Kidney epithelial cell (primary cell): ENCODE data around the gene LGALSL. TPM values are rescaled to one million over a fixed set of nuclear protein-coding genes. Genes with fewer than 3 reads are reported as not detected.

Experiments
- DNase-seq: peaks from one replicate; pipeline ENCODE4 v3.0.0-alpha.2; 2010; ENCODE audit warnings: low read depth
- H3K27me3 ChIP-seq: 2 replicates; pipeline ENCODE4 v1.6.0; 2011; ENCODE audit warnings: low read length; ENCODE audit not compliant: control insufficient read depth, insufficient read depth
- H3K36me3 ChIP-seq: 2 replicates; pipeline ENCODE4 v1.5.1; 2011; ENCODE audit warnings: low read length; ENCODE audit not compliant: control insufficient read depth, insufficient read depth
- H3K4me3 ChIP-seq: 2 replicates; pipeline ENCODE4 v1.5.1; 2011; ENCODE audit warnings: low read depth, mild to moderate bottlenecking, control low read depth, low read length
- total RNA-seq: library from RNA; depleted of rRNA; stranded (reverse); fragments of >200 nt; gene quantifications from 2 replicates; pipeline ENCODE4 v1.2.3, GENCODE V29; 2015
- TF ChIP-seq, protein P1 (sequence below): IDR thresholded peaks from 2 replicates; pipeline ENCODE4 v1.5.1; 2011; ENCODE audit warnings: mild to moderate bottlenecking, moderate library complexity, low read length, control low read depth, inconsistent platforms; ENCODE audit not compliant: insufficient read depth, poor library complexity, severe bottlenecking

The LGALSL gene
- total RNA-seq, result 9.9 and 15.9 TPM in 2 replicates

GRCh38 chr2:64453770-64454385 is at the start of gene LGALSL:
Gene LGALSL (plus strand): TSS chr2:64454162. CDS start chr2:64454546, 384 bp downstream.
- H3K4me3 ChIP-seq, result peak within 1 kb of the TSS; percentile 78
- H3K27me3 ChIP-seq, result no peaks in the 10 kb centered on the region
- TF ChIP-seq, protein P1, sequence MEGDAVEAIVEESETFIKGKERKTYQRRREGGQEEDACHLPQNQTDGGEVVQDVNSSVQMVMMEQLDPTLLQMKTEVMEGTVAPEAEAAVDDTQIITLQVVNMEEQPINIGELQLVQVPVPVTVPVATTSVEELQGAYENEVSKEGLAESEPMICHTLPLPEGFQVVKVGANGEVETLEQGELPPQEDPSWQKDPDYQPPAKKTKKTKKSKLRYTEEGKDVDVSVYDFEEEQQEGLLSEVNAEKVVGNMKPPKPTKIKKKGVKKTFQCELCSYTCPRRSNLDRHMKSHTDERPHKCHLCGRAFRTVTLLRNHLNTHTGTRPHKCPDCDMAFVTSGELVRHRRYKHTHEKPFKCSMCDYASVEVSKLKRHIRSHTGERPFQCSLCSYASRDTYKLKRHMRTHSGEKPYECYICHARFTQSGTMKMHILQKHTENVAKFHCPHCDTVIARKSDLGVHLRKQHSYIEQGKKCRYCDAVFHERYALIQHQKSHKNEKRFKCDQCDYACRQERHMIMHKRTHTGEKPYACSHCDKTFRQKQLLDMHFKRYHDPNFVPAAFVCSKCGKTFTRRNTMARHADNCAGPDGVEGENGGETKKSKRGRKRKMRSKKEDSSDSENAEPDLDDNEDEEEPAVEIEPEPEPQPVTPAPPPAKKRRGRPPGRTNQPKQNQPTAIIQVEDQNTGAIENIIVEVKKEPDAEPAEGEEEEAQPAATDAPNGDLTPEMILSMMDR, result no peak
- H3K36me3 ChIP-seq, result no peaks in the 10 kb centered on the region
- DNase-seq, result peak; percentile 7

DNA sequence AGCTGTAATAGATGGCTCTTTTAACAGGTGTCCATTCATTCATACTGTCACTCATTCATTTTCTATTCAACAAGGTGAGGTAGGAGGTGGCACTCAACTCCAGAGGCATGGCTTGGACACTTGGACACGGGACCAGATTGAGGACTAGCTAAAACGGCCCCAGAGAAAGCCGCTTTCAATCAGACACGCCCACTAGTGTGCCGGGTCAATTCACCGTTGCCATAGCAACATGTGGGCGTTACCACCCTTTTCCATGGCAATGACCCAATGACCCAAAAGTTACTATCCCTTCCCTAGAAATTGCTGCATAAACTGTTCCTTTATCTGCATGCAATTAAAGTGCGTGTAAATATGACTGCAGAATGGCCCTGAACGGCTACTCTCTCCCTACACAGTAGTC is 49.2 kb upstream of the LGALSL start:
- Histone ChIP-seq H3K4me3 (no peak overlapping the region), H3K36me3 (no peaks in the 10 kb centered on the region), H3K27me3 (no peaks in the 10 kb centered on the region)
- no peak for DNase-seq
- TF ChIP-seq, protein P1, result no peak

- TF ChIP-seq, protein P1, result no peak
- no peak overlapping the region for H3K4me3 ChIP-seq
- H3K36me3 ChIP-seq, result no peaks in the 10 kb centered on the region
- peaks cover under 1% of the 10 kb centered on the region for H3K27me3 ChIP-seq
- peak; percentile 49 for DNase-seq
Measured at GRCh38 chr2:64405581-64406406, 48.2 kb upstream of the LGALSL start.

- H3K27me3 ChIP-seq, result peaks cover 5% of the 10 kb centered on the region
- no peak for DNase-seq
- H3K4me3 ChIP-seq, result no peak overlapping the region
- TF ChIP-seq, protein P1, result no peak
- no peaks in the 10 kb centered on the region for H3K36me3 ChIP-seq
Measured at GRCh38 chr2:64406407-64406774, 47.6 kb upstream of the LGALSL start.

GRCh38 chr2:64408031-64408430 is 45.9 kb upstream of the LGALSL start:
- Histone ChIP-seq H3K36me3 (no peaks in the 10 kb centered on the region), H3K4me3 (no peak overlapping the region), H3K27me3 (peaks cover 5% of the 10 kb centered on the region)
- TF ChIP-seq, protein P1, result no peak
- DNase-seq, result no peak

- TF ChIP-seq, protein P1, result no peak
- H3K36me3 ChIP-seq, result no peaks in the 10 kb centered on the region
- peaks cover 5% of the 10 kb centered on the region for H3K27me3 ChIP-seq
- DNase-seq, result no peak
- no peak overlapping the region for H3K4me3 ChIP-seq
Measured at GRCh38 chr2:64410671-64411070, 43.3 kb upstream of the LGALSL start.
